HEK293 (cell line): Measurements from ENCODE around the gene MED13L.
A peak's percentile ranks its signal among the peaks of the same experiment; 100 is the strongest.

ENCODE experiments used
- CTCF ChIA-PET: fragments of 350-600 bp; formaldehyde crosslinking; extraction: SDS; loops from one replicate; lab custom pipeline; 2021; ENCODE audit warnings: antibody characterized with exemption; lab: Yijun Ruan, JAX
- POLR2A ChIA-PET: fragments of 300-600 bp; formaldehyde crosslinking; extraction: SDS; loops from one replicate; lab custom pipeline; 2020; ENCODE audit warnings: antibody characterized with exemption, inconsistent platforms; lab: Yijun Ruan, JAX
- H3K27ac ChIP-seq: fragments of 200-500 bp; sonication (Bioruptor generic); 2 replicates; pipeline ENCODE4 v1.5.1; 2014; ENCODE audit warnings: low read depth, low read length, control low read depth, inconsistent platforms; ENCODE audit errors: extremely low read depth
- H3K36me3 ChIP-seq, 2 experiments: fragments of 200-500 bp in 1 of 2; sonication (Bioruptor generic) in 1 of 2; 1 replicate in 1 of 2; 2 replicates in 1 of 2; pipeline ENCODE4 v1.5.1; 2014 to 2017; ENCODE audit warnings: inconsistent platforms in 2 of 2, low read length in 2 of 2; ENCODE audit not compliant: control insufficient read depth in 2 of 2, insufficient read depth in 1 of 2
- H3K4me1 ChIP-seq: fragments of 200-500 bp; sonication (Bioruptor generic); 2 replicates; pipeline ENCODE4 v1.5.1; 2014; ENCODE audit warnings: mild to moderate bottlenecking, low read length, inconsistent platforms; ENCODE audit not compliant: control insufficient read depth, insufficient read depth
- H3K4me3 ChIP-seq: 2 replicates; pipeline ENCODE4 v1.5.1; 2011; ENCODE audit warnings: low read depth, mild to moderate bottlenecking, control low read depth, low read length, moderate library complexity
- H3K9me3 ChIP-seq: fragments of 200-500 bp; sonication (Bioruptor generic); 2 replicates; pipeline ENCODE4 v1.5.1; 2014; ENCODE audit warnings: low read depth, low read length, inconsistent platforms; ENCODE audit not compliant: control insufficient read depth, insufficient read depth
- GLI2 ChIP-seq: fragments of 450-650 bp; formaldehyde crosslinking; IDR thresholded peaks from 2 replicates; pipeline ENCODE4; 2017; ENCODE audit warnings: missing biosample characterization, missing genetic modification characterization, low read depth, borderline replicate concordance
- HIC1 ChIP-seq: fragments of 450-650 bp; formaldehyde crosslinking; IDR thresholded peaks from 2 replicates; pipeline ENCODE4 v1.5.1; 2016; ENCODE audit warnings: missing biosample characterization, missing genetic modification characterization
- INSM2 ChIP-seq: fragments of 450-650 bp; formaldehyde crosslinking; IDR thresholded peaks from 2 replicates; pipeline ENCODE4 v1.5.1; 2016; ENCODE audit warnings: missing biosample characterization, missing genetic modification characterization
- KLF7 ChIP-seq: fragments of 450-650 bp; formaldehyde crosslinking; IDR thresholded peaks from 2 replicates; pipeline ENCODE4 v1.5.1; 2016; ENCODE audit warnings: missing biosample characterization, missing genetic modification characterization, borderline replicate concordance
- MYNN ChIP-seq: fragments of 450-650 bp; formaldehyde crosslinking; IDR thresholded peaks from 2 replicates; pipeline ENCODE4 v1.5.1; 2016; ENCODE audit warnings: missing biosample characterization, missing genetic modification characterization, borderline replicate concordance
- PRDM1 ChIP-seq: fragments of 450-650 bp; formaldehyde crosslinking; IDR thresholded peaks from 2 replicates; pipeline ENCODE4; 2016; ENCODE audit warnings: missing biosample characterization, missing genetic modification characterization
- ZBTB20 ChIP-seq: fragments of 450-650 bp; formaldehyde crosslinking; IDR thresholded peaks from 2 replicates; pipeline ENCODE4 v1.5.1; 2016; ENCODE audit warnings: missing biosample characterization, missing genetic modification characterization
- ZBTB44 ChIP-seq: fragments of 450-650 bp; IDR thresholded peaks from 2 replicates; pipeline ENCODE4 v1.5.1; 2018; ENCODE audit warnings: missing biosample characterization, mild to moderate bottlenecking, missing genetic modification characterization
- ZFHX2 ChIP-seq: fragments of 450-650 bp; formaldehyde crosslinking; conservative IDR thresholded peaks from 2 replicates; pipeline ENCODE4 v1.5.1; 2016; ENCODE audit warnings: missing biosample characterization, missing genetic modification characterization
- ZNF10 ChIP-seq: fragments of 450-650 bp; formaldehyde crosslinking; IDR thresholded peaks from 2 replicates; pipeline ENCODE4 v1.5.1; 2017; ENCODE audit warnings: missing biosample characterization, missing genetic modification characterization
- ZNF248 ChIP-seq: fragments of 450-650 bp; formaldehyde crosslinking; IDR thresholded peaks from 2 replicates; pipeline ENCODE4 v1.5.1; 2017; ENCODE audit warnings: missing biosample characterization, missing genetic modification characterization
- ZNF280C ChIP-seq: fragments of 450-650 bp; formaldehyde crosslinking; IDR thresholded peaks from 2 replicates; pipeline ENCODE4 v1.5.1; 2016; ENCODE audit warnings: missing biosample characterization, missing genetic modification characterization
- ZNF335 ChIP-seq: fragments of 450-650 bp; formaldehyde crosslinking; conservative IDR thresholded peaks from 2 replicates; pipeline ENCODE4 v1.5.1; 2016; ENCODE audit warnings: missing biosample characterization, missing genetic modification characterization
- ZNF341 ChIP-seq: fragments of 450-650 bp; formaldehyde crosslinking; IDR thresholded peaks from 2 replicates; pipeline ENCODE4; 2016; ENCODE audit warnings: low read depth, missing biosample characterization, missing genetic modification characterization
- ZNF362 ChIP-seq: fragments of 450-650 bp; formaldehyde crosslinking; IDR thresholded peaks from 2 replicates; pipeline ENCODE4 v1.5.1; 2016; ENCODE audit warnings: missing biosample characterization, missing genetic modification characterization
- ZNF366 ChIP-seq: fragments of 450-650 bp; formaldehyde crosslinking; conservative IDR thresholded peaks from 2 replicates; pipeline ENCODE4 v1.5.1; 2016; ENCODE audit warnings: missing biosample characterization, missing genetic modification characterization
- ZNF404 ChIP-seq: fragments of 450-650 bp; formaldehyde crosslinking; IDR thresholded peaks from 2 replicates; pipeline ENCODE4 v1.5.1; 2017; ENCODE audit warnings: missing biosample characterization, missing genetic modification characterization
- ZNF529 ChIP-seq: fragments of 450-650 bp; formaldehyde crosslinking; IDR thresholded peaks from 2 replicates; pipeline ENCODE4 v1.5.1; 2017; ENCODE audit warnings: missing genetic modification characterization, missing biosample characterization; ENCODE audit not compliant: insufficient replicate concordance
- ZNF585B ChIP-seq: fragments of 450-650 bp; formaldehyde crosslinking; IDR thresholded peaks from 2 replicates; pipeline ENCODE4 v1.5.1; 2016; ENCODE audit warnings: missing biosample characterization, missing genetic modification characterization
- ZNF624 ChIP-seq: fragments of 450-650 bp; formaldehyde crosslinking; IDR thresholded peaks from 2 replicates; pipeline ENCODE4 v1.5.1; 2017; ENCODE audit warnings: missing biosample characterization, missing genetic modification characterization
- ZNF785 ChIP-seq: fragments of 450-650 bp; formaldehyde crosslinking; IDR thresholded peaks from 2 replicates; pipeline ENCODE4 v1.5.1; 2016; ENCODE audit warnings: missing biosample characterization, missing genetic modification characterization
- ZNF792 ChIP-seq: fragments of 450-650 bp; formaldehyde crosslinking; IDR thresholded peaks from 2 replicates; pipeline ENCODE4 v1.5.1; 2016; ENCODE audit warnings: missing biosample characterization, missing genetic modification characterization
- ZSCAN23 ChIP-seq: fragments of 450-650 bp; formaldehyde crosslinking; IDR thresholded peaks from 2 replicates; pipeline ENCODE4 v1.5.1; 2016; ENCODE audit warnings: missing biosample characterization, missing genetic modification characterization

Gene MED13L

GRCh38 chr12:116166306-116166705 lies 111.2 kb downstream of the MED13L start:
- ChIA-PET CTCF (no interaction called here), POLR2A (no interaction called here)
- Histone ChIP-seq H3K27ac (no peak overlapping the region), H3K9me3 (no peaks in the 10 kb centered on the region), H3K4me1 (peaks cover 13% of the 10 kb centered on the region), H3K36me3 (no peaks in the 10 kb centered on the region)
- TF ChIP-seq GLI2 = no peak
- no peak for TF ChIP-seq ZNF785 (tag by site-specific recombination)
- no peak for TF ChIP-seq ZBTB20
- no peak for TF ChIP-seq ZNF529 (tag by site-specific recombination)
- TF ChIP-seq ZFHX2 (tag by site-specific recombination) = peak; percentile 29; the same call in 1 of the 2 replicates
- TF ChIP-seq ZNF280C (tag by site-specific recombination) = no peak
- TF ChIP-seq ZBTB44 (tag by site-specific recombination) = 0 out of 2 replicates have a peak, but pooled peaks have one; percentile 44
- TF ChIP-seq, all 188 proteins: peak for 2
- no peak overlapping the region for H3K4me3 ChIP-seq

- Histone ChIP-seq H3K4me3 (no peak overlapping the region), H3K4me1 (peaks cover 26% of the 10 kb centered on the region), H3K9me3 (no peaks in the 10 kb centered on the region), H3K27ac (no peak overlapping the region), H3K36me3 (no peaks in the 10 kb centered on the region)
- CTCF ChIA-PET = no interaction called here
- POLR2A ChIA-PET = interaction anchor here (0.6 kb wide), 1 partner anchor 85 kb away, joined by 3 read pairs; no protein-coding TSS in a partner anchor
- no peak for TF ChIP-seq ZNF404 (tag by site-specific recombination)
- TF ChIP-seq HIC1 (tag by site-specific recombination) = no peak
- no peak for TF ChIP-seq ZNF585B (tag by site-specific recombination)
- peak; percentile 64 for TF ChIP-seq ZNF335 (tag by site-specific recombination)
- no peak for TF ChIP-seq ZNF248 (tag by site-specific recombination)
- TF ChIP-seq ZNF366 (tag by site-specific recombination) = no peak
- no peak for TF ChIP-seq ZNF792
- no peak for TF ChIP-seq INSM2
- peak; percentile 92 for TF ChIP-seq ZNF362
- no peak for TF ChIP-seq MYNN
- no peak for TF ChIP-seq ZNF341 (tag by site-specific recombination)
- no peak for TF ChIP-seq PRDM1
- TF ChIP-seq KLF7 (tag by site-specific recombination) = no peak
- no peak for TF ChIP-seq ZNF10 (tag by site-specific recombination)
- TF ChIP-seq ZSCAN23 (tag by site-specific recombination) = no peak
- no peak for TF ChIP-seq ZNF624
- no peak for TF ChIP-seq ZNF529 (tag by site-specific recombination)
These were observed 112.5 kb downstream of the MED13L start for GRCh38 chr12:116165036-116165425.
